GM12873 (cell line): ENCODE measurements around the gene SAMSN1.

Experiments
- TF ChIP-seq, protein P1 (sequence below): IDR thresholded peaks from 2 replicates; pipeline ENCODE4 v1.5.1; 2012; ENCODE audit warnings: low read depth, mild to moderate bottlenecking, moderate library complexity, low read length, control low read depth; ENCODE audit not compliant: insufficient read depth; ENCODE audit errors: missing control alignments

SAMSN1 gene

DNA sequence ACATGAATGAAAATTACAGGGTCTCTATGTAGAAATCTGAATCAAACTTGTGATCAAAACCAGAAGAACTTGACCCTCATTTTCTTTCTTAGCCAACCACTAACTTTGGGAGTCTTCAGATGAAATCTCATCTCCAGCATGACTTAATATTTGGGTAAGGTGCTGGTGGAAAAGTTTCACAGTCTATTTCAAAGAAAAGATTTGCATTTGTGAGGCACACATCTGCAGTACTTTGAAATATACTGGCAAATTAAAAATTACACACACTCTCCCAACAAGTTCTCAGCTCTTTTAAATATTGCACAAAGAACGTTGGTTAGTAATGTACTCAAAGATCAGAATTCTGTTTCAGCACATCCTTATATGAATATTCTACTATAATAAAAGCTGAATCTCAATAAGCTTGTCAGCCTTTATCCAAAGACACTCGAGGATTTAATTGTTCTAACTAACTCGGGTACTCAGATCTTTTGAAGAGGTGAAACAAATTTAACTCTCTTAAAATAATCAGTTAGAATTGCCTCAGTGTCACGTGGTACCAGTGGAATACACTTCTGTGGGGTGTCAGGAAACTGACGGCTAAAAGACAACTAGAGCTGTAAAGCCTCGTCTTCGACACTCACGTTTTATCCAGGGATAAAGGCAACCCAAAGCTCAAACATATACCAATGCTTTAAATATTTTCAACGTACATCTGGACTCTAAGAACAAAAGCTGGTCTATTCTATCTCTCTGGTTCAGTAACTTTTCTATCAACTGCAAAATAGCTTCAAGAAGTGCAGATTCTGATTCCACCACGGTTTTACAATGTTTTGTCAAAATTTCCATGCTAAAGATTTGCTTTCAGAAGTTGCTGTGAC lies 19.0 kb downstream of the SAMSN1 start:
- TF ChIP-seq, protein P1, sequence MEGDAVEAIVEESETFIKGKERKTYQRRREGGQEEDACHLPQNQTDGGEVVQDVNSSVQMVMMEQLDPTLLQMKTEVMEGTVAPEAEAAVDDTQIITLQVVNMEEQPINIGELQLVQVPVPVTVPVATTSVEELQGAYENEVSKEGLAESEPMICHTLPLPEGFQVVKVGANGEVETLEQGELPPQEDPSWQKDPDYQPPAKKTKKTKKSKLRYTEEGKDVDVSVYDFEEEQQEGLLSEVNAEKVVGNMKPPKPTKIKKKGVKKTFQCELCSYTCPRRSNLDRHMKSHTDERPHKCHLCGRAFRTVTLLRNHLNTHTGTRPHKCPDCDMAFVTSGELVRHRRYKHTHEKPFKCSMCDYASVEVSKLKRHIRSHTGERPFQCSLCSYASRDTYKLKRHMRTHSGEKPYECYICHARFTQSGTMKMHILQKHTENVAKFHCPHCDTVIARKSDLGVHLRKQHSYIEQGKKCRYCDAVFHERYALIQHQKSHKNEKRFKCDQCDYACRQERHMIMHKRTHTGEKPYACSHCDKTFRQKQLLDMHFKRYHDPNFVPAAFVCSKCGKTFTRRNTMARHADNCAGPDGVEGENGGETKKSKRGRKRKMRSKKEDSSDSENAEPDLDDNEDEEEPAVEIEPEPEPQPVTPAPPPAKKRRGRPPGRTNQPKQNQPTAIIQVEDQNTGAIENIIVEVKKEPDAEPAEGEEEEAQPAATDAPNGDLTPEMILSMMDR = no peak

DNA sequence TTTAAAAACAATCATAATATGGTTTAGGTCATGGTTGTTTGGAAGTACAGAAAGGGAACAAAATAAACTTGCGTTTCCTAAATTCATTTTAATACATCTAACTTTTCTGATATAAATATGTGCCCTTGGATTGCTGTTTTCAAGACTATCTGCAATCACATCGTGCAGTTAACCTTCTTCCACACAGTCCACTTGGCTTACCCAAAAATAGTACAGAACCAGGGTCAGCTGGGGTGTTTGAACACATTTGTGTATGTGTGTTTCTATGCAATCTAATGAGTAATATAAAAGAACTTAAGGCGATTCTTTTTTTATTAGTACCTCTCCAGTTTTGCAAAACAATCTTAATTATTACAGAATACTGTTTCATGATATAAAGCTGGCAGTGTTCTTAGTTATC lies 19.9 kb downstream of the SAMSN1 start:
- TF ChIP-seq, protein P1 = no peak

DNA sequence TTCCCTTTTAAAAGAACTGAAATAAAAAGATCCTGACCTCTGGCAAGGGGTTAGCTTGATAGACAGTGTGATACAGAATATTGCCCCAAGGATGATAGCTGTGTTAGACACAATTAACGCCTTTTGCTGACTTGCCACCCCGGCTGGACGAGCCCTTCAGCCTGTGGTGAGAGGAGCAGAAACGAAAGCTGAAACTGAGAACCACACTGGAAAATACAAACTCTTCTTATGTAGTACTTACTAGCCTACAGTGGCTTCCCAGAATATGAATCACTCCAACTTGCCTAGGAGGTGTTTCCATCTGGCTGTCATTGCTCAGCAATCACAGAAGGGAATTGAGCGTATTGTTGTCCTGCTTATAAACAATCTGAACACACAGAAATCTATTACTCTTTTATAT lies 22.9 kb downstream of the SAMSN1 start:
- TF ChIP-seq, protein P1 = no peak

DNA sequence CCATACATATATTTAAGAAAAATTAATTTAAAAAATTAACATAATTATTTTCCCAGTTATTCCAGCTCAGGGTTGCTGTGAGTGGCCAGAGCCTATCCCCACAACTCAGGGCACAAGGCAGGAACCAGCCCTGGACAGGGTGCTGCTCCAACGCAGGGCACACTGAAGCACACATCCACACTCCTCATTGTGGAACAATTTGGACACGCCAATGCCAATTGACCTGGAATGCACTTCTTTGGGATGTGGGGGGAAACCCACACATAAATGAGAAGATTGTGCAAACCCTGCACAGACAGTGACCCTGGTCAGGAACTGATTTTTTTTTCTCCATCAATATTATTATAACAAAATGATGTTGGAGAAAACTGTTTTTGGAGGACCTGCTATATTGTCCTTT lies 23.4 kb downstream of the SAMSN1 start:
- TF ChIP-seq, protein P1 = no peak

DNA sequence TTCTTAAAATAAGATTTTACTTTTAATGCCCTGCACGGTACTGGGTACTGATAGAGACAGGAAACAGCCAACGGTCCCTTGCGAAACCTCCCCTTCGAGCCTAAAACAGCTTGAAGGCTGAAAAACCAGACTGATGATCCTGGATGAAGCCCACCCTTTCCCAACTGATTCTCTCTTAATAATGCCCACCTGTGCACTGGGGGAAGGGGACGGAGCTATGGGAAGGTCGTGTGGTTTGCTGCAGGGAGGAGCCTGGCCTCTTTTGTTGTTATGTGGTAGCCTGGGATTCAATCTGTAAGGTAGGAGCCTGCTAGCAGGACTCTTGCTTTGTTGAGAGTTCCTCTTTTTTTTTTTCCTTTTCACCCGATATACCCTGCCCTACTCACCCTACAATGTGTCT lies 25.6 kb downstream of the SAMSN1 start:
- TF ChIP-seq, protein P1 = no peak

DNA sequence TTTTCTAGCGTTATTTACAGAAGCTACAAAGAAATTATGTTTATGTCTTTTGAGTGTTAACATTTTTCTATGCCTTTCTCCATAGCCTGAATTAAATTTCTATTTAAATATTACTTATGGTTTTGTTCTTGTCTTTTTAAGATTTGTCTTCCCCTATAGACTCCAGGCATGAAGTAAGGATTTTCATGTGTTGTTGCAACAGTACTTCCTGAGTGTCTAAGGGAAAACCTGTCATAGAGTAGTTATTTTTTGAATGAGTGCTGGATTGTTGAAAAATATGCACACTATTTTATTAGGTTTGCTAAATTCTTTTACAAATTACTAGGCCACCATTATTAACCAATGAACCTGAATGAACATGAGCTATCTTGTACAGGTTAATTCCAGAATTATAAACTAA lies 27.1 kb downstream of the SAMSN1 start:
- TF ChIP-seq, protein P1 = no peak

DNA sequence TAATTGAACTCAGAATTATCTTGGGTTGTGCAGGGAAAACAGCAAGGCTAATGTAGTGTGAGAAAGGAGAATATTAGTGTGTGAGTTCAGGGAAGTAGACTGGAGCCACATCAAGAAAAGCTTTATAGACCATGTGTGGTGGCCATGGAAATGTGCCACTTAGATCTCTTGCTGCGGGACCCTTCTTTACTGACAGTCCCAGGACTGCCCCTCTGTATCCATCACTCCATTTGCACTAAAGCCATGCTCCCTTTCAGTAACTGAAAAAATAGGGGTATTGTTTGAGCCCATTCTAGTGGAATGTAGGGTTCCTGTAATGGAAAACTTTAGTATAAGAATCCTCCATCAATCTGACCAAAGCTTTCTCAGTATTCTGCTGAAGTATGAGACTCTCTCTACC lies 32.3 kb downstream of the SAMSN1 start:
- TF ChIP-seq, protein P1 = no peak
